HEK293 (cell line): ENCODE measurements around the gene GLRX.

Experiments used
- ATF2 ChIP-seq: fragments of 450-650 bp; formaldehyde crosslinking; IDR thresholded peaks from 2 replicates; pipeline ENCODE4 v1.5.1; 2016; ENCODE audit warnings: missing biosample characterization, missing genetic modification characterization, low read depth
- CTCF ChIP-seq: fragments of 450-650 bp; formaldehyde crosslinking; IDR thresholded peaks from 2 replicates; pipeline ENCODE4 v1.5.1; 2016; ENCODE audit warnings: missing biosample characterization, missing genetic modification characterization
- GLI4 ChIP-seq: fragments of 450-650 bp; formaldehyde crosslinking; IDR thresholded peaks from 2 replicates; pipeline ENCODE4 v1.5.1; 2016; ENCODE audit warnings: missing biosample characterization, missing genetic modification characterization
- KLF1 ChIP-seq: fragments of 450-650 bp; formaldehyde crosslinking; IDR thresholded peaks from 2 replicates; pipeline ENCODE4 v1.5.1; 2016; ENCODE audit warnings: missing biosample characterization, missing genetic modification characterization
- PRDM4 ChIP-seq: fragments of 450-650 bp; formaldehyde crosslinking; IDR thresholded peaks from 2 replicates; pipeline ENCODE4 v1.5.1; 2017; ENCODE audit warnings: missing biosample characterization, missing genetic modification characterization
- ZBTB11 ChIP-seq: fragments of 450-650 bp; formaldehyde crosslinking; conservative IDR thresholded peaks from 2 replicates; pipeline ENCODE4 v1.5.1; 2016; ENCODE audit warnings: low read depth, missing biosample characterization, missing genetic modification characterization
- ZNF830 ChIP-seq: fragments of 450-650 bp; IDR thresholded peaks from 2 replicates; pipeline ENCODE4 v1.5.0; 2018; ENCODE audit warnings: missing biosample characterization, missing genetic modification characterization, low read depth, mild to moderate bottlenecking, moderate library complexity

GRCh38 chr5:95838001-95838520, 15.5 kb upstream of the GLRX start:
- no peak for TF ChIP-seq CTCF (tag by site-specific recombination)
- no peak for TF ChIP-seq GLI4 (tag by site-specific recombination)
- no peak for TF ChIP-seq ZNF830 (tag by site-specific recombination)
- TF ChIP-seq ZBTB11 (tag by site-specific recombination): no peak
- no peak for TF ChIP-seq PRDM4 (tag by site-specific recombination)
- TF ChIP-seq KLF1 (tag by site-specific recombination): no peak
- TF ChIP-seq ATF2 (tag by site-specific recombination): no peak
